ENCODE results near the gene PTPRT. TPM values are rescaled to one million over a fixed set of nuclear protein-coding genes. Genes with fewer than 3 reads are reported as not detected.

The PTPRT gene
- polyA plus RNA-seq, 1 donor = 0.78 TPM

DNA sequence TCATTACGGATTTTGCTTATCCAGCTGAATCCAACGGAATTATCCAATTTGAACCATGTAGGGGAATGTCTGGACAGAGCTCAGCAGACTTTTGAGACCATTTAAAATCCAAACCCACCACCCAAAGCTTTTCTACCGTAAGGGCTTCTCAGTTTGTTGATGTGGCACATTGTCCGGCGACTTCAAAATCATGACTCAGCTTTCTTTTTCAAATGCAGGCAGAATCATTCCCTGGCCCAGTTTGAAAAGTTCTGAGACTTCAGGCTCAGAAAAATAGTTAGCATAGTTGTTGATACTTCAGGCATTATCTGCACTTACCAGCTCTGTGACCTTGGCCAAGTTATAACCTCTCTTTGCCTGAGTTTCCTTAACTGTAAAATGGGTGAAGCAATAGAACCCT, 182.2 kb downstream of the PTPRT start:
- H3K9me3 ChIP-seq (ENCODE audit: control insufficient read depth, low read depth, low read length) = no peaks in the 10 kb centered on the region
- no peaks in the 10 kb centered on the region for H3K36me3 ChIP-seq (ENCODE audit: control insufficient read depth, insufficient read depth, low read length)
- DNase-seq = no peak
- no peaks in the 10 kb centered on the region for H3K4me1 ChIP-seq (ENCODE audit: control insufficient read depth, insufficient read depth, low read length)
- no peak overlapping the region for H3K27ac ChIP-seq (ENCODE audit: low read length)
- H3K27me3 ChIP-seq (ENCODE audit: control insufficient read depth, insufficient read depth, low read length) = no peaks in the 10 kb centered on the region
- H3K4me3 ChIP-seq (ENCODE audit: low read length) = no peak overlapping the region
- no CpG with 5 or more reads among the region's 5 CpGs for WGBS (ENCODE audit: insufficient coverage, low lambda C conversion rate)

DNA sequence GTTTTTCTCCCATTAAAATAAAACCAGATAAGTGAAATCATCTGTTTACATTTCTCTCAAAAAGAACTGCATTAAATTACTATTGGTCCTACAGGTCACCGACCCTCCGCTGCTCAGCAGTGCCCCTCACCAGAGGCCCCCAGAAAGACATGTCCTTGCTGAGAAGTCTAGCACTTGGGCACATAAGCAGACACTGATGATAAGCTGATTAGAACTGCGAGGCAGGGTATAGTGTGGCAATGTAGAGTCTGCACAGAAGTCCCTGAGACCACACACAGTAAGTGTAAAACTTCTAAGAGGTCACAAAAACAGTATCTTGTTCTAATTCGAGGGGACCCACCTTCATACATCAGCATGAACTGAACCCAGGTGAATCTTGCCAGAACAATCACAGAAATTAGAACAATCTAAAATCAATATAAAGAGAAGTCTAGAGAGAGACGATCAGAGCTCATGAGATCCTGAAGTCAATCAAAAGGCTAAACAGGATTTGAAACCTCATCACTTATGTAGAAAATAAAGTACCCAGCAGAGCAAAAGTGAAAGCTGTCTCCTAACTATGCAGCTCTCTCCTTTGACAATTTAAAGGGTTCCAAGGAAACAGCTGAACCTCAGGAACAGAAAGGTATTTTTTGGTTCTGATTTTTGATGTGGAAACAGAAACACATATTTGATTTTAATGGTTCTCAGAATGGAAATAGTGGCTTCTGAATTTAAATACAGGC, 182.9 kb downstream of the PTPRT start:
- Histone ChIP-seq H3K4me1 (ENCODE audit: control insufficient read depth, insufficient read depth, low read length) (no peaks in the 10 kb centered on the region), H3K27me3 (ENCODE audit: control insufficient read depth, insufficient read depth, low read length) (no peaks in the 10 kb centered on the region), H3K4me3 (ENCODE audit: low read length) (no peak overlapping the region), H3K27ac (ENCODE audit: low read length) (no peak overlapping the region), H3K36me3 (ENCODE audit: control insufficient read depth, insufficient read depth, low read length) (no peaks in the 10 kb centered on the region), H3K9me3 (ENCODE audit: control insufficient read depth, low read depth, low read length) (no peaks in the 10 kb centered on the region)
- 90% methylated on average over 2 of the region's 5 CpGs for WGBS (ENCODE audit: insufficient coverage, low lambda C conversion rate)
- no peak for DNase-seq

DNA sequence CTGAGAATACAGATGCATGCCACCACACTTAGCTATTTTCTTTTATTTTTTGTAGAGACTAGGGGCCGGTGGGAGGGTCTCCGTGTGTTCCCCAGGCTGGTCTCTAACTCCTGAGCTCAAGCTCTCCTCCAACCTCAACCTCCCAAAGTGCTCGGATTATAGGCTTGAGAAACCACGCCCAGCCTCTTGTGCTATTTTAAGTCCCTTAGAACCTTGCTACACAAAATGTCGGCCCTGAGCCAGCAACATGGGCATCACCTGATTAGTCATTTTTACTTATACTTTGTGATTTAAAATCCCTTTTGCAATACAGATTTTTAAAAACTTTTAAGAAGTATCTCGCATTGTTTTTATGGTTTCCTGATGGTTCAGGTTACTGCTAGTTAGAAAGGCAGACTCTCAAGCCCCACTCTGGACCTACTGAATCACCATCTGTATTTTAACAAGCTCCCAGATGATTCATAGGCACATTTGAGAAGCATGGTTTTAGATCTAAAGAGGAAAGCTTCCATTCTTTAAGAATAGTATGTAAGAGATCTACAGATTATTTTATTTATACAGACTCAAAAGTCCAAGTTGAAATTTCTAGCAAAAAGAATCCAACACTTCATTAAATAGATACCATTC, 186.3 kb downstream of the PTPRT start:
- DNase-seq = no peak
- Histone ChIP-seq H3K27me3 (ENCODE audit: control insufficient read depth, insufficient read depth, low read length) (no peaks in the 10 kb centered on the region), H3K4me1 (ENCODE audit: control insufficient read depth, insufficient read depth, low read length) (no peaks in the 10 kb centered on the region), H3K4me3 (ENCODE audit: low read length) (no peak overlapping the region), H3K9me3 (ENCODE audit: control insufficient read depth, low read depth, low read length) (no peaks in the 10 kb centered on the region), H3K27ac (ENCODE audit: low read length) (no peak overlapping the region), H3K36me3 (ENCODE audit: control insufficient read depth, insufficient read depth, low read length) (no peaks in the 10 kb centered on the region)
- WGBS (ENCODE audit: insufficient coverage, low lambda C conversion rate) = no CpG with 5 or more reads among the region's 6 CpGs

DNA sequence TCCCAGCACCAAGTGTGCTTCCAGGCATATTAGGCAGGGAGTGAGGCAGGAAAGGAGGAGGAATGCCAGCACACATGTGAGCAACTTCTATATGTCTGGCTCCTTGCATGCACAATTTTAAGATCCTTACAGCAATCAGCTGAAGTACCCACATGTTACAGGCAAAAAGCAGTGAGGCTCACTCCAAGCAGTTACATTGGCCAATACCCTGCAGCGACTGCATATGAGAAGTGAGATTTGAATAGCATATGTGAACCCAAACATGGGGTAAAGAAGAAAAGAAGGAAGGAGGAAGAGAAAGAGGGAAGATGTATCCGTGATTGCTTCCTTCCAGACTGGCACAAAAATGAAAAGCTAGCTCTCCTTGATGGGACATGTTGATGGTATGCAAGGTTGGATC, 193.6 kb downstream of the PTPRT start:
- no peak for DNase-seq
- WGBS (ENCODE audit: insufficient coverage, low lambda C conversion rate) = 100% methylated on average over 1 of the region's 2 CpGs
- no peaks in the 10 kb centered on the region for H3K9me3 ChIP-seq (ENCODE audit: control insufficient read depth, low read depth, low read length)
- H3K27me3 ChIP-seq (ENCODE audit: control insufficient read depth, insufficient read depth, low read length) = no peaks in the 10 kb centered on the region
- H3K4me3 ChIP-seq (ENCODE audit: low read length) = no peak overlapping the region
- no peaks in the 10 kb centered on the region for H3K36me3 ChIP-seq (ENCODE audit: control insufficient read depth, insufficient read depth, low read length)
- H3K27ac ChIP-seq (ENCODE audit: low read length) = no peak overlapping the region
- H3K4me1 ChIP-seq (ENCODE audit: control insufficient read depth, insufficient read depth, low read length) = no peaks in the 10 kb centered on the region

DNA sequence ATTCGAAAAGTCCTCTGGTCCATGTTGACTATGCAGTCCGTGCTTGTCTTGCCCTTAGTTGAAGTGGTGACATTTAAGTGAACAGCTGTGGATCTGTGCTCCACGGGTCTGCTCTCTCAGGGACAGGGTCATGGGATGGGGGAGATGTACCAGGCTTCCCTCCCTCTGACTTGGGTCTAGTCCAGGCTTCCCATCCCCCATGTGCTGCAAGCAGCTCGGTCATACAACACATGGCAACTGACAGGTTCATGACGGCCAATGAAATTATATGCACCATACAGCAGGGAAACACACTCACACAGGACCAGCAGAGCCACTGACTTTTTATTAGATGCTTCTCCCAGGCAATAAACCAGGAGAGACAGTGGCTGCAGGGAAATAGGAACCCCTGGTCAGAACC, 201.4 kb downstream of the PTPRT start:
- no peak for DNase-seq
- H3K4me3 ChIP-seq (ENCODE audit: low read length) = no peak overlapping the region
- H3K27ac ChIP-seq (ENCODE audit: low read length) = no peak overlapping the region
- no peaks in the 10 kb centered on the region for H3K9me3 ChIP-seq (ENCODE audit: control insufficient read depth, low read depth, low read length)
- no peaks in the 10 kb centered on the region for H3K27me3 ChIP-seq (ENCODE audit: control insufficient read depth, insufficient read depth, low read length)
- H3K4me1 ChIP-seq (ENCODE audit: control insufficient read depth, insufficient read depth, low read length) = no peaks in the 10 kb centered on the region
- no CpG with 5 or more reads among the region's 5 CpGs for WGBS (ENCODE audit: insufficient coverage, low lambda C conversion rate)
- H3K36me3 ChIP-seq (ENCODE audit: control insufficient read depth, insufficient read depth, low read length) = no peaks in the 10 kb centered on the region

DNA sequence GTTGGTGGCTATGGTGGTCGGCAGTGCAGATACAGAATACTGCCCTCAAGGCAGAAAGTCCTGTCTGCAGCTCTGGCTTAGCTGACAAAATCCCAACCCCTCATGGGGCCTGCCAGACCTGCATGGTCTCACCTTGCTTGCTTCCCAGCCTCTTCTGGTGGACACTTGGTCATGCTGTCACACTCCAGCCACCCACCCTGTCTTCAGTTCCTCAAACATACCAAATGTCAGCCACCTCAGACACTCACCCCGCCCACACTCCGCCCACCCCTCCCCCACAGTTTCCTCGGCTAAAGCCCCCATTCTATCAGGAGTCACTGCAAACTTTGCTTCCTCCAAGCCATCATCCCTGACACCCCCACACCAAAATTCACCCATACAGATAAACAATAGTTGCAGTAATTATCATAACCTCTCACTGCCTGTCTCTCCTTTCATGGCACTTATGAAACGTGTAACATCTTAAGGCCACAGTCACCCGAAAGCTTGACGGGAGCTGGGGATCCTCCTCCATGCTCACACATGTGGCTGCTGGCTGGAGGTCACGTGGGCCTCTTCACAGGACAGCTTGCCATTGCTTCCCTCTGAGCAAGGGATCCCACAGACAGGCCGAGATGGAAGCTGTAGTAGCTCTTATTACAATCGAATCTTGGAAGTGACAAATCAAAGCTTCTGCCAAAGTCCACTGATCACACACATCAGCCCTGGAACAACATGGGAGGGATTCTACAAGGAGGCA, 202.2 kb downstream of the PTPRT start:
- Histone ChIP-seq H3K27me3 (ENCODE audit: control insufficient read depth, insufficient read depth, low read length) (no peaks in the 10 kb centered on the region), H3K4me3 (ENCODE audit: low read length) (no peak overlapping the region), H3K4me1 (ENCODE audit: control insufficient read depth, insufficient read depth, low read length) (no peaks in the 10 kb centered on the region), H3K9me3 (ENCODE audit: control insufficient read depth, low read depth, low read length) (no peaks in the 10 kb centered on the region), H3K36me3 (ENCODE audit: control insufficient read depth, insufficient read depth, low read length) (no peaks in the 10 kb centered on the region), H3K27ac (ENCODE audit: low read length) (no peak overlapping the region)
- WGBS (ENCODE audit: insufficient coverage, low lambda C conversion rate) = no CpG with 5 or more reads among the region's 10 CpGs
- DNase-seq = peak in 1 of 2 donors; percentile 4

DNA sequence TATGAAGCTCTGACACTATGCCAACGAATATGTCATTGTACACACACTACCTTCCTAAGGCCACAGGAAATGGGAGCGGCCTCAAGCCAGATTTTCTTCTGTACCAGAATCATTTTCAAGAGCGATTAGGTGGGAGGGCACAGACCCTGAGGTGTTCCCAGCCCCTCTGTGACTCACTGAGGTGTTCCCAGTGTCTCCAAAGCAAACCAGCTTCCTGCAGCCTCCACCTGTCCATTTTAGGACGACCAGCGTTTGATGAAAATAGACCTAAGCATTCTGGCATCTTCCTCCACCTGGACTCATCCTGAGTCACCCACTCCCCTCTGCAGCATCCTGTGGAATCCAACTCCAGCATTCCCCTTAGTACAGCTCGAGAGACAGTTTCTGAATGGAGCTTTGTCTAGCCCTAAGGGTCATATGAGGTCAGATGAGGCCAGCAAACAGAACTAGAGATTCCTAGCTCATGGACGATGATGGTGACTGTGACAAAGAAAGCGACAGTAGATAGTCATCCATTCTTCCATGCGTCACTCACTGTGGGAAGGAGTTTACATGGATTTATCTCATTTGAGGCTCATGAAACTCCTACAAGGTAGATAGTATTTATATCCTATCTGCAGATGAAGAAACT, 203.4 kb downstream of the PTPRT start:
- DNase-seq = no peak
- H3K27me3 ChIP-seq (ENCODE audit: control insufficient read depth, insufficient read depth, low read length) = no peaks in the 10 kb centered on the region
- H3K27ac ChIP-seq (ENCODE audit: low read length) = no peak overlapping the region
- no peak overlapping the region for H3K4me3 ChIP-seq (ENCODE audit: low read length)
- H3K36me3 ChIP-seq (ENCODE audit: control insufficient read depth, insufficient read depth, low read length) = no peaks in the 10 kb centered on the region
- H3K4me1 ChIP-seq (ENCODE audit: control insufficient read depth, insufficient read depth, low read length) = no peaks in the 10 kb centered on the region
- WGBS (ENCODE audit: insufficient coverage, low lambda C conversion rate) = no CpG with 5 or more reads among the region's 9 CpGs
- H3K9me3 ChIP-seq (ENCODE audit: control insufficient read depth, low read depth, low read length) = no peaks in the 10 kb centered on the region

DNA sequence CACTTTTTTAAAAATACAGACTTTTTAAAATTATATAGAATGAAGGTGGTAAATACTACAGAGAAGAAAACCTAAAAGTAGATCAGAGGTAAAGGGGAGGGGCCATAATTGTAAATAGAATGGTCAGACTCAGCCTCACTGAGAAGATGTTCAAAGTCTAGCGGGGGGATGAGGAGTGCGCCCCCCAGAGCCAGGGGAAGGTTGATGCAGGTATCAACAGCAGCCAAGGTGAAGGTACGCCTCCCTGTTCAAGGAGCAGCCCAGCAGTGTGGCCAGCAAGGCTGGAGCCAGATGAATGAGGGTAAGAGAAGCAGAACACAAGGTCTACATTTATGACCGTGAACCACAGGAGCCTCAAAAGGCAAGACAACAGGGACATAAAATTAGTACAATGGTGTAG, 204.1 kb downstream of the PTPRT start:
- H3K4me3 ChIP-seq (ENCODE audit: low read length) = no peak overlapping the region
- no peak for DNase-seq
- H3K36me3 ChIP-seq (ENCODE audit: control insufficient read depth, insufficient read depth, low read length) = no peaks in the 10 kb centered on the region
- no peaks in the 10 kb centered on the region for H3K9me3 ChIP-seq (ENCODE audit: control insufficient read depth, low read depth, low read length)
- H3K4me1 ChIP-seq (ENCODE audit: control insufficient read depth, insufficient read depth, low read length) = no peaks in the 10 kb centered on the region
- H3K27me3 ChIP-seq (ENCODE audit: control insufficient read depth, insufficient read depth, low read length) = no peaks in the 10 kb centered on the region
- no peak overlapping the region for H3K27ac ChIP-seq (ENCODE audit: low read length)
- no CpG with 5 or more reads among the region's 4 CpGs for WGBS (ENCODE audit: insufficient coverage, low lambda C conversion rate)

DNA sequence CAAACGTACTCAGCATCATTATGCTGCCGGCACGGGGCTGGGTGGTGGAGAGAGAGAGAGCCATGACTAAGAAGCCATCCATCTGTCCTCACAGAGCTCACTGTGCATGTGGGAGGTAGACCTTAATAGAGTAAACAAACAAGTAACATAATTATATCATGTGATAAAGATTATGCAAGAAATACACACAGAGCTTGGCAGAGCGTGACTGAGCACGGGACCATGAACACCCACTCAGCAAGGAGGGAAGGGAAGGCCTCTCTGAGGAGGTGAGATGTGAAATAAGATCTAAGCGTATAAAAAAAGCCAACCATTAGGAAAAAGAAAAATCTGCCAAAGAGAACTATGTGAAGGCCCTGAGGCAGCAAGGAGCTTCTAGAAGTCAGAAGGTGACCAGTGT, 207.5 kb downstream of the PTPRT start:
- Histone ChIP-seq H3K36me3 (ENCODE audit: control insufficient read depth, insufficient read depth, low read length) (no peaks in the 10 kb centered on the region), H3K4me1 (ENCODE audit: control insufficient read depth, insufficient read depth, low read length) (no peaks in the 10 kb centered on the region), H3K9me3 (ENCODE audit: control insufficient read depth, low read depth, low read length) (no peaks in the 10 kb centered on the region), H3K27ac (ENCODE audit: low read length) (no peak overlapping the region), H3K27me3 (ENCODE audit: control insufficient read depth, insufficient read depth, low read length) (no peaks in the 10 kb centered on the region), H3K4me3 (ENCODE audit: low read length) (no peak overlapping the region)
- WGBS (ENCODE audit: insufficient coverage, low lambda C conversion rate) = 97% methylated on average over 3 of the region's 6 CpGs
- no peak for DNase-seq

DNA sequence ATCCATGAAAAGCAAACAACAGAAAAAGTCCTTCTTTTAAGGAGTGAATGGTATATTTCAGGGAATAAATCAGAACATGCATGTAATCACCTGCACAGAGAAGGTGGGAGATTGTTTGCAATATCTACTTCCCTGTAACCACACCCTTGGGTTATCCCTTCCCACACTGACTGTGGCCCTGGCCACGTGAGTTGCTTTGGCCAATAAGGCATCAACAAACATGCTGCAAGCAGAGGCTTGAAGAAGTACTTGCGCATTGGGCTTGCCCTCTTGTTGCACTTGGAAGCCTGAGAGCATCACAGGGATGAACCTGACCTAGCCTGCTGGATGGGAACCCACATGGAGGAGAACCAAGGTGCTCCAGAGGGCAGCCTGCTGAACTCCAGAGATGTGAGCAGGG, 208.5 kb downstream of the PTPRT start:
- H3K27ac ChIP-seq (ENCODE audit: low read length) = no peak overlapping the region
- DNase-seq = no peak
- WGBS (ENCODE audit: insufficient coverage, low lambda C conversion rate) = no CpG with 5 or more reads among the region's 2 CpGs
- no peaks in the 10 kb centered on the region for H3K27me3 ChIP-seq (ENCODE audit: control insufficient read depth, insufficient read depth, low read length)
- H3K36me3 ChIP-seq (ENCODE audit: control insufficient read depth, insufficient read depth, low read length) = no peaks in the 10 kb centered on the region
- no peak overlapping the region for H3K4me3 ChIP-seq (ENCODE audit: low read length)
- H3K4me1 ChIP-seq (ENCODE audit: control insufficient read depth, insufficient read depth, low read length) = no peaks in the 10 kb centered on the region
- H3K9me3 ChIP-seq (ENCODE audit: control insufficient read depth, low read depth, low read length) = no peaks in the 10 kb centered on the region
